Measurements from ENCODE around the gene CENPA. TPM values are rescaled to one million over a fixed set of nuclear protein-coding genes. Genes with fewer than 3 reads are reported as not detected.
"Not testable (repeated sequence)": the region's sequence is repeated elsewhere in the genome, so short reads cannot be mapped to it uniquely, and the experiment has no call there.

CENPA gene
- 10 to 100 TPM; 33.6 to 34.4 TPM for total RNA-seq

GRCh38 chr2:26785431-26786206 lies at the start of gene CENPA:
TSS of gene CENPA (plus strand) at chr2:26786056. CDS start at chr2:26786197, 141 bp downstream.
- Mint-ChIP-seq H3K27me3 (peaks cover 30% of the 10 kb centered on the region), H3K27ac (peak within 1 kb of the TSS; percentile 69), H3K36me3 (peaks cover 30% of the 10 kb centered on the region), H3K9me3 (peaks cover under 1% of the 10 kb centered on the region), H3K4me3 (peak within 1 kb of the TSS; percentile 86), H3K4me1 (peaks cover 16% of the 10 kb centered on the region)
- peak; percentile 93 for DNase-seq

GRCh38 chr2:26737221-26737620 lies 48.6 kb upstream of the CENPA start:
- no peaks in the 10 kb centered on the region for H3K36me3 Mint-ChIP-seq
- no peak overlapping the region for H3K27ac Mint-ChIP-seq
- no peak overlapping the region for H3K4me3 Mint-ChIP-seq
- peaks cover 4% of the 10 kb centered on the region for H3K27me3 Mint-ChIP-seq
- DNase-seq: no peak
- H3K4me1 Mint-ChIP-seq: peaks cover 4% of the 10 kb centered on the region
- H3K9me3 Mint-ChIP-seq: no peaks in the 10 kb centered on the region

- no peak for DNase-seq
- no peak overlapping the region for H3K4me3 Mint-ChIP-seq
- H3K27me3 Mint-ChIP-seq: peaks cover 4% of the 10 kb centered on the region
- peaks cover 4% of the 10 kb centered on the region for H3K4me1 Mint-ChIP-seq
- no peaks in the 10 kb centered on the region for H3K9me3 Mint-ChIP-seq
- H3K27ac Mint-ChIP-seq: no peak overlapping the region
- no peaks in the 10 kb centered on the region for H3K36me3 Mint-ChIP-seq
Observed at GRCh38 chr2:26738481-26738880, 47.4 kb upstream of the CENPA start.

- Mint-ChIP-seq H3K27ac (no peak overlapping the region), H3K36me3 (no peaks in the 10 kb centered on the region), H3K4me1 (peaks cover 4% of the 10 kb centered on the region), H3K9me3 (no peaks in the 10 kb centered on the region), H3K27me3 (peaks cover 4% of the 10 kb centered on the region), H3K4me3 (no peak overlapping the region)
- no peak for DNase-seq
Observed at GRCh38 chr2:26739514-26739913, 46.3 kb upstream of the CENPA start.

- Mint-ChIP-seq H3K27ac (no peak overlapping the region), H3K4me3 (no peak overlapping the region), H3K36me3 (no peaks in the 10 kb centered on the region), H3K4me1 (peaks cover 4% of the 10 kb centered on the region), H3K27me3 (peaks cover 2% of the 10 kb centered on the region), H3K9me3 (no peaks in the 10 kb centered on the region)
- DNase-seq: no peak
Observed at GRCh38 chr2:26740346-26740745, 45.5 kb upstream of the CENPA start.

GRCh38 chr2:26740890-26741302 lies 45.0 kb upstream of the CENPA start:
- Mint-ChIP-seq H3K9me3 (no peaks in the 10 kb centered on the region), H3K4me3 (no peak overlapping the region), H3K36me3 (no peaks in the 10 kb centered on the region), H3K27me3 (no peaks in the 10 kb centered on the region), H3K27ac (no peak overlapping the region), H3K4me1 (peaks cover 4% of the 10 kb centered on the region)
- peak; percentile 49 for DNase-seq

GRCh38 chr2:26742048-26742770 lies 43.6 kb upstream of the CENPA start:
- H3K36me3 Mint-ChIP-seq: no peaks in the 10 kb centered on the region
- no peak overlapping the region for H3K4me3 Mint-ChIP-seq
- no peaks in the 10 kb centered on the region for H3K9me3 Mint-ChIP-seq
- DNase-seq: no peak
- no peaks in the 10 kb centered on the region for H3K27me3 Mint-ChIP-seq
- H3K4me1 Mint-ChIP-seq: peaks cover 4% of the 10 kb centered on the region
- no peak overlapping the region for H3K27ac Mint-ChIP-seq

- Mint-ChIP-seq H3K27ac (no peak overlapping the region), H3K4me1 (peaks cover 4% of the 10 kb centered on the region), H3K9me3 (no peaks in the 10 kb centered on the region), H3K4me3 (no peak overlapping the region), H3K27me3 (no peaks in the 10 kb centered on the region), H3K36me3 (no peaks in the 10 kb centered on the region)
- no peak for DNase-seq
Observed at GRCh38 chr2:26743852-26744251, 42.0 kb upstream of the CENPA start.

GRCh38 chr2:26744953-26745352 lies 40.9 kb upstream of the CENPA start:
- H3K4me1 Mint-ChIP-seq: peaks cover 4% of the 10 kb centered on the region
- no peaks in the 10 kb centered on the region for H3K36me3 Mint-ChIP-seq
- H3K4me3 Mint-ChIP-seq: no peak overlapping the region
- H3K27ac Mint-ChIP-seq: no peak overlapping the region
- no peaks in the 10 kb centered on the region for H3K27me3 Mint-ChIP-seq
- no peaks in the 10 kb centered on the region for H3K9me3 Mint-ChIP-seq
- DNase-seq: no peak

- H3K36me3 Mint-ChIP-seq: no peaks in the 10 kb centered on the region
- no peaks in the 10 kb centered on the region for H3K9me3 Mint-ChIP-seq
- peaks cover 3% of the 10 kb centered on the region for H3K4me1 Mint-ChIP-seq
- H3K27ac Mint-ChIP-seq: no peak overlapping the region
- H3K4me3 Mint-ChIP-seq: no peak overlapping the region
- peak; percentile 72 for DNase-seq
- H3K27me3 Mint-ChIP-seq: no peaks in the 10 kb centered on the region
Observed at GRCh38 chr2:26745609-26746327, 40.1 kb upstream of the CENPA start.

GRCh38 chr2:26746934-26747333 lies 38.9 kb upstream of the CENPA start:
- DNase-seq: no peak
- no peaks in the 10 kb centered on the region for H3K36me3 Mint-ChIP-seq
- no peaks in the 10 kb centered on the region for H3K4me1 Mint-ChIP-seq
- H3K9me3 Mint-ChIP-seq: no peaks in the 10 kb centered on the region
- H3K27ac Mint-ChIP-seq: no peak overlapping the region
- H3K27me3 Mint-ChIP-seq: no peaks in the 10 kb centered on the region
- H3K4me3 Mint-ChIP-seq: no peak overlapping the region

- H3K36me3 Mint-ChIP-seq, H3K4me1 Mint-ChIP-seq, H3K27ac Mint-ChIP-seq, H3K27me3 Mint-ChIP-seq, H3K4me3 Mint-ChIP-seq, DNase-seq, H3K9me3 Mint-ChIP-seq: not testable (repeated sequence)
Observed at GRCh38 chr2:26749787-26750420, 36.0 kb upstream of the CENPA start.

GRCh38 chr2:26750467-26750866 lies 35.4 kb upstream of the CENPA start:
- not testable (repeated sequence) for H3K36me3 Mint-ChIP-seq, H3K4me3 Mint-ChIP-seq, H3K27me3 Mint-ChIP-seq, H3K9me3 Mint-ChIP-seq, H3K4me1 Mint-ChIP-seq, DNase-seq, H3K27ac Mint-ChIP-seq

- Mint-ChIP-seq H3K4me1 (peaks cover 4% of the 10 kb centered on the region), H3K36me3 (no peaks in the 10 kb centered on the region), H3K9me3 (no peaks in the 10 kb centered on the region), H3K27me3 (peaks cover 3% of the 10 kb centered on the region), H3K4me3 (no peak overlapping the region), H3K27ac (no peak overlapping the region)
- no peak for DNase-seq
Observed at GRCh38 chr2:26752656-26753055, 33.2 kb upstream of the CENPA start.

GRCh38 chr2:26754539-26754938 lies 31.3 kb upstream of the CENPA start:
- Mint-ChIP-seq H3K4me3 (no peak overlapping the region), H3K9me3 (no peaks in the 10 kb centered on the region), H3K27me3 (peaks cover 3% of the 10 kb centered on the region), H3K36me3 (no peaks in the 10 kb centered on the region), H3K4me1 (peaks cover 8% of the 10 kb centered on the region), H3K27ac (no peak overlapping the region)
- DNase-seq: no peak
